Measurements from ENCODE around the gene CFAP69.
"Not testable (repeated sequence)": the region's sequence is repeated elsewhere in the genome, so short reads cannot be mapped to it uniquely, and the experiment has no call there.

Gene CFAP69

GRCh38 chr7:90345595-90346335 lies 100.8 kb downstream of the CFAP69 start:
- no peak for TF ChIP-seq JUND (IDR thresholded peaks at IDR 0.05; ENCODE audit: low read depth)
- peak in 1 of 2 experiments; percentile 11 for DNase-seq (ENCODE audit: low read depth in 1 of 2, low spot score in 1 of 2)
- in situ Hi-C loops (cut with HindIII; ENCODE audit: low pct_unique_long_range_greater_than_20kb, low sequenced_read_pairs) = no loop called here

DNA sequence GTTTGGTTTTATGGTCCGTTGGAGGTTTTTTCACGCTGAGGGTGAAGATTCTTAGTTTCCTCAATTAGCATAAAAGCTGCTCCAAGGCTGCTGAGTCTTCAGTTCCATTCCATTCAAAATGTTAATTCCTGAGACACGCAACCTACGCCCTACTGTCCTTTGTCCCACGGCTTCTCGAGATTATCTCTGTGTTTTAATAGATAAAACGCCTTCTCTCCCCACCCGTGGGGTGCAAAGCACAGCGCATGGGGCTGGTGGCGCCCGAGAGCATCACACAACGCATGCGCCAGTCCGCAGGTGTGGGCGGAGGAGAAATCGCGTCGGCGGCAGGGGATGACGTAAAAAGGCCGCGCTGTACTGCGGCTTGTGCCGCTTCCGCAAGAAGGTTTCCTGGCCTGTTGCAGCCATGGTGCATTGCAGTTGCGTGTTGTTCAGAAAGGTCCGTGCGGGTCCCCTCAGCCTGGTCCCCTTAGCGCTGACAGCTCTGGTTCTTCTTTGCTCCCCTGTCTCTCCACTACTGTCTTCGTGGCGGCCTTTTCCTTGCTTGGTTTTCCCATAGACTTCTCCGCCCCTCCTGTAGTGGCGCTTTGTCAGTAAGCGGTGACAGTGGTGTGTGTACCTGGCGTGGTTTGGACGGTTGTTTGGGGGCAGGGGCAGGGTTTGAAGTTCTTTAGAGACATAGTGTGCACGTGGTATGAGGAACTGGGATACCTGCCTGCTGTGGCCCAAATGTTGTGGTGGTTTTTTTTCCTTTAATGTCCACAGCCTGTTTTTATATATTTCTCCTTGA lies 101.6 kb downstream of the CFAP69 start, which contains the start of gene GTPBP10:
Gene GTPBP10, plus strand, starts transcription at position 381 of the 790 bp plus-strand sequence. Its CDS starts 26 bp downstream, at position 407.
- peak; percentile 33 to 92 for DNase-seq (ENCODE audit: low read depth in 1 of 2, low spot score in 1 of 2)
- in situ Hi-C loops (cut with HindIII; ENCODE audit: low pct_unique_long_range_greater_than_20kb, low sequenced_read_pairs) = no loop called here
- no peak for TF ChIP-seq JUND (IDR thresholded peaks at IDR 0.05; ENCODE audit: low read depth)

GRCh38 chr7:90347759-90348158 lies 102.8 kb downstream of the CFAP69 start:
- DNase-seq (ENCODE audit: low read depth in 1 of 2, low spot score in 1 of 2) = no peak
- TF ChIP-seq JUND (IDR thresholded peaks at IDR 0.05; ENCODE audit: low read depth) = no peak
- in situ Hi-C loops (cut with HindIII; ENCODE audit: low pct_unique_long_range_greater_than_20kb, low sequenced_read_pairs) = no loop called here

GRCh38 chr7:90349305-90349704 lies 104.3 kb downstream of the CFAP69 start:
- in situ Hi-C loops (cut with HindIII; ENCODE audit: low pct_unique_long_range_greater_than_20kb, low sequenced_read_pairs) = no loop called here
- TF ChIP-seq JUND (IDR thresholded peaks at IDR 0.05; ENCODE audit: low read depth) = no peak
- DNase-seq (ENCODE audit: low read depth in 1 of 2, low spot score in 1 of 2) = no peak

DNA sequence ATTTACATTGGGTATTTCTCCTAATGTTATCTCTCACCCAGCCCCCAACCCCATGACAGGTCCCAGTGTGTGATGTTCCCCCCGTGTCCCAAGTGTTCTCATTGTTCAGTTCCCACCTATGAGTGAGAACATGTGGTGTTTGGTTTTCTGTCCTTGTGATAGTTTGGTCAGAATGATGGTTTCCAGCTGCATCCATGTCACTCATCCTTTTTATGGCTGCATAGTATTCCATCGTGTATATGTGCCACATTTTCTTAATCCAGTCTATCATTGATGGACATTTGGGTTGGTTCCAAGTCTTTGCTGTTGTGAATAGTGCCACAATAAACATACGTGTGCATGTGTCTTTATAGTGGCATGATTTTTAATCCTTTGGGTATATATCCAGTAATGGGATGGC lies 105.1 kb downstream of the CFAP69 start:
- in situ Hi-C loops (cut with HindIII; ENCODE audit: low pct_unique_long_range_greater_than_20kb, low sequenced_read_pairs); DNase-seq (ENCODE audit: low read depth in 1 of 2, low spot score in 1 of 2): not testable (repeated sequence)

- no peak for TF ChIP-seq JUND (IDR thresholded peaks at IDR 0.05; ENCODE audit: low read depth)
- DNase-seq (ENCODE audit: low read depth in 1 of 2, low spot score in 1 of 2) = no peak
- in situ Hi-C loops (cut with HindIII; ENCODE audit: low pct_unique_long_range_greater_than_20kb, low sequenced_read_pairs) = no loop called here
These were observed 107.0 kb downstream of the CFAP69 start for GRCh38 chr7:90351987-90352386.
